BJ (cell line): ENCODE measurements around the gene WDR93. TPM values are rescaled to one million over a fixed set of nuclear protein-coding genes. Genes with fewer than 3 reads are reported as not detected.
A peak's percentile ranks its signal among the peaks of the same experiment; 100 is the strongest.

ENCODE experiments used
- CTCF ChIA-PET: fragments of 350-600 bp; formaldehyde crosslinking; extraction: SDS; loops from one replicate; lab custom pipeline; 2021; ENCODE audit warnings: antibody characterized with exemption, inconsistent platforms; lab: Yijun Ruan, JAX
- POLR2A ChIA-PET: fragments of 300-600 bp; sonication (Branson Sonifier 250); formaldehyde crosslinking; extraction: SDS; loops from one replicate; lab custom pipeline; 2021; ENCODE audit warnings: antibody characterized with exemption; lab: Charles Lee
- DNase-seq: peaks from one replicate; pipeline ENCODE4 v3.0.0-alpha.2; 2011; ENCODE audit warnings: low read depth
- H3K27me3 ChIP-seq: 2 replicates; pipeline ENCODE4 v1.6.0; 2011; ENCODE audit warnings: low read length; ENCODE audit not compliant: control insufficient read depth, insufficient read depth
- H3K36me3 ChIP-seq: 2 replicates; pipeline ENCODE4 v1.5.1; 2011; ENCODE audit warnings: low read length; ENCODE audit not compliant: control insufficient read depth, insufficient read depth
- H3K4me3 ChIP-seq: 2 replicates; pipeline ENCODE4 v1.5.1; 2011; ENCODE audit warnings: low read depth, mild to moderate bottlenecking, control low read depth, low read length
- CTCF ChIP-seq: IDR thresholded peaks from 2 replicates; pipeline ENCODE4 v1.5.1; 2011; ENCODE audit warnings: low read depth, mild to moderate bottlenecking, control low read depth, inconsistent platforms, low read length, moderate library complexity; ENCODE audit not compliant: insufficient read depth
- polyA minus RNA-seq: library from RNA; depleted of rRNA, polyadenylated mRNA; stranded (reverse); fragments of >200 nt; gene quantifications from 2 replicates; pipeline ENCODE4 v1.2.3, GENCODE V29; 2011; rRNA and poly(A)+ RNA removed
- polyA plus RNA-seq: library from polyadenylated mRNA; depleted of rRNA; stranded (reverse); fragments of >200 nt; gene quantifications from 2 replicates; pipeline ENCODE4 v1.2.3, GENCODE V29; 2011; rRNA removed

Gene WDR93
- 0.15 and 0.17 TPM in 2 replicates for polyA plus RNA-seq
- not detected in 2 replicates for polyA minus RNA-seq

GRCh38 chr15:89690276-89691218 is at the start of gene WDR93, which contains the start of gene PEX11A:
Gene WDR93 (plus strand): TSS chr15:89690811. CDS start chr15:89701747, 10,936 bp downstream.
Gene PEX11A (minus strand): TSS chr15:89690754. CDS start chr15:89690632, 122 bp downstream.
- DNase-seq = no peak
- peak within 1 kb of the TSS; percentile 92 for H3K4me3 ChIP-seq
- ChIA-PET POLR2A (no interaction called here), CTCF (interaction anchor here (0.5 kb wide), 1 partner anchor 227 kb away, joined by 3 read pairs; no protein-coding TSS in a partner anchor)
- H3K27me3 ChIP-seq = no peaks in the 10 kb centered on the region; the same call in 1 of the 2 replicates
- no peaks in the 10 kb centered on the region for H3K36me3 ChIP-seq
- no peak for TF ChIP-seq CTCF

- DNase-seq = no peak
- peaks cover 15% of the 10 kb centered on the region for H3K36me3 ChIP-seq
- H3K4me3 ChIP-seq = no peak overlapping the region
- ChIA-PET POLR2A (no interaction called here), CTCF (interaction anchor here (0.7 to 1.5 kb wide), 2 partner anchors 161 to 247 kb away, joined by 3 read pairs; no protein-coding TSS in a partner anchor)
- no peaks in the 10 kb centered on the region for H3K27me3 ChIP-seq
- TF ChIP-seq CTCF = no peak
These were observed 49.6 kb upstream of the WDR93 start for GRCh38 chr15:89641053-89641452.

DNA sequence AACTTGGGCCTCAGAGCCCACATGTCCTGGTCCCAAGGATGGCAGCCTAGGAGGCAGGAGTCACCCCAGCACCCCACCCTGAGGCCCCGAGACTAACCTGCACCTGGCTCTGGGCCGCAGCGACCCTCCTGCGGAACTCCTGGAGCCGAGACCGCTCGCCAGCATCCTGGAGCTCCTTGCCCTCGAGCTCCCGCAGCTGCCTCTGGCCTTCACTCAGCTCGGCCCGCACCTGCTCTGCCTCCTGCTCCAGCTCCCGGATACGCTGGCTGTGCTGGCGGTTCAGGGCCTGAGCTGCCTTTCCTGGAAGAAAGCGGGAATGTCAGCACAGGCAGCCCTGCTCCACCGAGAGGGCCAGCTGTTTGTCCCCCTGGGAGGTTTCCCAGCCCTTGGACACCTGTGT is 48.5 kb upstream of the WDR93 start:
- ChIA-PET CTCF (interaction anchor here (1.5 kb wide), 1 partner anchor 246 kb away, joined by 3 read pairs; no protein-coding TSS in a partner anchor), POLR2A (no interaction called here)
- peaks cover 17% of the 10 kb centered on the region for H3K36me3 ChIP-seq
- no peak overlapping the region for H3K4me3 ChIP-seq
- no peak for DNase-seq
- TF ChIP-seq CTCF = no peak
- H3K27me3 ChIP-seq = no peaks in the 10 kb centered on the region

DNA sequence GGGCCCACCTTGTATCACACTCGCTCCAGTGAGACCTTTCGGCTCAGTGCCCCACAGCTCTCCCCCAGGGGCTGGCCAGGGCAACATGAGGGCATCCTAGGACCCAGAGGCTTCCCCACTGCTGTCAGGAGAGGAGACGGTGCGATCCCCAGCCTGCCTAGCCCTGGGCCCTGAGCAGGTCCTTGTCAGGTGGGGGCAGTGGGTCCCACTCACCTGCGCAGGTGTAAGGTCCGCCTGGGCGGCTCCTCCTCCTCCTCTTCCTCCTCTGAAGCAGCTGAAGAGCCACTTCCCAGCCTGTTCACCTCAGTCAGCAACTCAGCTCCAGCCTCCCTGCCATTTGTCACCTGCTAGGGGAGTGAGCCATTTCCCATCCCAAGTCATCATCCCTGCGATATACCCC is 44.9 kb upstream of the WDR93 start:
- Histone ChIP-seq H3K4me3 (no peak overlapping the region), H3K27me3 (no peaks in the 10 kb centered on the region), H3K36me3 (peaks cover 19% of the 10 kb centered on the region)
- ChIA-PET POLR2A (no interaction called here), CTCF (interaction anchor here (0.6 to 2.1 kb wide), 9 partner anchors 13 to 1390 kb away, joined by 3 to 12 read pairs (median 4); partner anchors contain the start of gene MESP1)
- no peak for TF ChIP-seq CTCF
- DNase-seq = no peak
